Hypothalamus (tissue), 51 donors: ENCODE measurements around the gene ZFAND2A.
"Not testable (repeated sequence)": the region's sequence is repeated elsewhere in the genome, so short reads cannot be mapped to it uniquely, and the experiment has no call there.

ENCODE experiments used
- DNase-seq, 51 donors: peaks; one replicate each; lab custom pipeline; 2025; lab: John Stamatoyannopoulos, UW

Gene ZFAND2A

DNA sequence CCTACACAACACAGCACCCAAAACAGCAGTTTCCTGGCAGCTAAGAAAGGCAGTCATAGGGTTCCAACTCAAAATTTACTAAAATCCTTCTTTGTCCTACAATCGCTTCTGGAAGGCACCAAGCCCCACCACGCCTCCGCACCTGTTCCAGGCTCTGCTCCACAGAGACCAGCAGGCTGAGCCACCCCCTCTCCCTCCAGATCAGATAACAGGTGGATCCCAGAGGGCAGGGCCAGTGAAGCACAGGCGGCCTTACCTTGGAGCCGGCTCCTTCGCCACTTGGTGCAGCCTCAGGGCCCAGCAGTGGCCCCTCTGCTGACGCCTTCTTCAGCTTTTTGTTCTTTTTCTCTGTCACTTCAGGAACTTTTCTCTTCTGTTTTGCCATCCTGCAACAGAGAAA, 33.0 kb downstream of the ZFAND2A start:
- no peak for DNase-seq

DNA sequence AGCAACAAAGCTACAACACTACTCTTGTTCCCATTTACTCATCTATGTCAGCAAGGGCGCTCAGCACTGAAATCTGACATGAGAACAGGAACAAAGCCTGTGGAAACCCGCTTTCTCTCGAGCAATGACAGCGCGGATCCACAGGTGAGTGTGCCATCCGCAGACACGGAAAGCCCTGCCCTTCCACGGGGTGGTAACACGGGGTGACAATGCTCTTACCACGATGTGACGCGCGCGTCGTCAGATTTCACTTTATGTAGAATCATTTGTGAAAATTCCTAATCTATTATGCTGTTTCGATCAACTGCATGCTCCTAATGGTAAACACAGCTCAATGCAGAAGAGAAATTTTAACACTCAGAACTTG, 34.4 kb downstream of the ZFAND2A start:
- no peak for DNase-seq

DNA sequence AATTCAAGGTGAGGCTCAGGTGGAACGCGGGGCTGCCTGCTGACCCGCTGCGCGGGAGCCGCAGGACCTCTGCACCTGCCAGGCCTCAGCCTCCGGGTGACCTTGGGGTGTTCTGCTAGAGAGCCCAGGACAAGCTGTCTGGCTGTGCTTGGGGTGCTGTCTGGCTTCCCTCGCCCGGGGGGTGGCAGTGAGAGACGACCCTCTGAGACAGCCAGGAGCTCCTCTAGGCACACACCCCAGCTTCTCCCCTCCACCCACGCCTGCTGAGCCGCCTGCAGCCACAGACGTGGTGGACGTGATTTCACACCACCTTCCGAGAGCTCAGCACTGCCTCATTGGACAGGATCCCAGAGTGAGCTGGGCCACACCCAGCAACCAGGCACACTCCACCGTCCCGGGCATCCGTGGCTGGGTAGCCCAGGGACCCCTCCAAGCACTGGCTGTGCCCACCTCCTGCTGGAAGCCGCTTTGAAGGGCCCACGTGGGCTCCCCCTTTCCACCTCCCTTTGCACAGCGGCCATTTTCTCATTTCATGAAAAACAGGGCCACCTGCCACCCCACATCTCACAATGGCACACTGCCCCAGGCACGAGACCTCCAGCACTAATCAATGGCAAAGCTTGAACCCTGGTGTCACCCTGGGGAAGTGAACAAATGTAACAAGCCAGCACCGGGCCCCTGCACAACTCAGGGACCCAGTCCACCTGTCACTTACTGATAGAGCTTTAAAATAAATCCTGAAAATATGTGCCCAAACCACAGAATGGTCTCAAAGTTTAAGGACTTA, 35.0 kb downstream of the ZFAND2A start:
- peak in 2 of 51 donors; percentile 3 to 49 for DNase-seq

DNA sequence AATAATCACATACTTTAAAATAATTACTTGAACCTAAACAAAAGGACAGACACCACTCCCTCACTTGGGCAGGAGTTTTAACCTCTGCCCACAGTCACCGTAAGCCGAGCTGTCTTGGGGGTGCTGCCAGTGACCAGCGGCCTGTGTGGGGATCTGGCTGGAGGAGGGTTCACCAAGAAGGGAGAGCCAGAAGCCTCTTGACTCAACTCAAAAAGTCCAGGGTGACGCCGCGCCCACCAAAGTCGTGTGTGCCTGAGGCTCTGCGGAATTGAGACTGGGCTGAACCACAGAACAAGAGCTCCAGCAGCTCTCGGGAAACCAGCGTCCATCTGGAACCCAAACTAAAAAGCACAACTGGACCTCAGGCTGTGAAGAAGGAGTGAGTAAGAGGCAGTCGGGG, 35.8 kb downstream of the ZFAND2A start:
- DNase-seq, result peak in 2 of 51 donors; percentile 16 to 57

DNA sequence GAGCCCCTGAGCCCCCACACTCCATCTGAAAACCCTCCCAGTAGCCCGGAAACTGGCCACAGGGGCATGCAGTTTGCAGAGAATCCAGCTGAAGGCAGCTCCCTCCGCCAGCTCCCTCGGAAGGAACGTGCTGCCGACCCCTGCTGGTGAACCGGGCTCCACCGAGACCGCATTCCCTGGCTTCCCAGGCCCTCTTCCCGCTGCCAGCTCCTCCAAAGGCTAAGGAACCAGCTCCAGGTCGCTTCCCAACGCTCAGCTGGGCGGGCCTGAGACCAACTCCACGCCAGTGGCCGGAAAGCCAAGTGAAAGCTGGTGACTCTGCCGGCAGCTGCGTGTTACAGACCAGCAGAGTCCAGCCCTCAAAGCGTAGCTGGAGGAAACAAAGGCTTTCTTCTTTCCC, 36.3 kb downstream of the ZFAND2A start:
- peak in 46 of 51 donors; percentile 12 to 87 (median 68) for DNase-seq

DNA sequence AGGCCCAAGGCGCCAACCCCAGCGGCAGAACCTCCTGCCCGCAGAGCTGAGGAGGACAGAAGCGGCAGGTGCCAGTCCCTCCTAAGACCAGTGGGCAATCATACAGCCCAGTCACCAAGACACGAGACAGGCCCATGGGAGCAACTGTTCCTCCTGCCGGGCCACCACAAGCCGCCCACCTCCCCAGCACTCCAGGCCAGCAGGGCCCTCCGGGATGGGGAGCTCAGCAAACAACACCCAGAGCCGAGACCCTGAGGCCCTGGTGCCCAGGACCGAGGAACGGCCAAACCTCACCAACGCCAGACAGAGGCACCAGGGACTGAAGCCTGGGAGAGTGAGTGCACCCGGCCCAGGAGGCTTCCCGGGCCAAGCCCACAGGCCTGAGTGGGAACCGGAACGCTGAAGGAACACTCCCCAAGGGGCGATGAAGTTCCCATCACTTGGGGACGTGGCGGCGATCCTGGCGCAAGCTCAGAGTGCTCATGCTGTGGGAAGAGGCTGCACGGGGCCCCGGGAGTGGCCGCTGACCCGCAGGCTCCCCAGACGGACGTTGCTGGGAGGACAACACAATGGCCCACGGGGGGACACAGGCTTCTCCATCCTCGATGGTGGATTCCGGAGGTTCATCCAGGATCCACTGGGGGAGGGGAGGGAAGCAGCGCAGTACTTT, 37.0 kb downstream of the ZFAND2A start:
- no peak for DNase-seq

DNA sequence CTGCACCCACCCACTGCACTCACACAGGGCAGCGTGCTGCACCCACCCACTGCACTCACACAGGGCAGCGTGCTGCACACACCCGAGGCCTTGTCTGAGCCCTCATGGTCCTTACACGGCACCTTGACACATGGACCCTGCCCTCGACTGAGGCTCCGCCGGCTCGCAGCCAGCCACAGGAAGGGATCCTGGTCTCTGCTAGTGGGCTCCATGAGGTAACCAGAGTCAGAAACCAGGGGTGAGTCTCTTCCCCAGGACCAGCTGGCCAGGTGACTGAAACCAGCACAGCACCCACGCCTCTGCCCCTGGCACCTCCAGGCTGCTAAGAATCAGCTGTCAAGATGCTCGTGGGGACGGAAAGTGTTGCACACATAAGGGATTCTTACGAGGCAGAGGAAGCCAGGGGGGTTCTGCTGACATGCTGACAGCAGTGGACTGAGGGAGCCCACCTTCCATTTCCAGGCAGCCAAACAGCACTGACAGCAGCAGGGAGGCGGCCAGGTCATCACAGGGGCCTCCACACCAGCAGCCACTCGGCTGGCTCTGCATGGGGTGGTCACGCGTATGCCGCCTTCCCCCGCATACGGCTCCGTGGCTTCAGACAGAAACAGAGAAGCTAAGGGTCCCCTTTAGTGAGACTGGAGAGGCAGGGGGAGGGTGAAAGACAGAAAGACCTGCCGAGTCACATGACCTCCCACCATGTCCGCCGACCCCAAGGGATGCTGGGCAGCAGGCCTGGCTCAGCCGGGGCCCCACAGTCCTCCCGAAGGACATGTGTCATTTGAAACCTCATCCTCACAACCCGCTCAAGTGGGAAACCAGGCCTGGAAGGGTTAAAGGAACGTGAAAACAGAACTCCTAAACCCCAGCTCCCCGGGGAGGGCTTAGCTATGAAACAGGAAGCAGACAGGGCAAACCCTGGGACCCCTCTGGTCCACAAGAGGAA, 37.8 kb downstream of the ZFAND2A start:
- DNase-seq, result no peak

DNA sequence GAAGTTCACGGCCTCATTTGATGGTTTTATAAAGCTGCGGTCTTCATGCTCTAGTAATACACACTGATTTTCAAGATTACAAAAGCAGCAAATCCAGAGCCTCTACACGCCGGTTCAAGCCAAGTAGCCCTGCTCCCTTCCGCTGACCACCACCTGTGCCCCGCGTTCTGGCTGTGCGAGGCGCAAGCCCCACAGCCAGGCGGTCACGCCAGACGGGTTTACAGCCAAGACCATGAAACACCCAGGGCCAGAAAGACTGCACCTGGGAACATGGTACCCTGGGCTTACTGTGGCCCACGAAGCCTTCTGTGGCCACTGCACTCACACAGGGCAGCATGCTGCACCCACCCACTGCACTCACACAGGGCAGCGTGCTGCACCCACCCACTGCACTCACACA, 38.5 kb downstream of the ZFAND2A start:
- no peak for DNase-seq

DNA sequence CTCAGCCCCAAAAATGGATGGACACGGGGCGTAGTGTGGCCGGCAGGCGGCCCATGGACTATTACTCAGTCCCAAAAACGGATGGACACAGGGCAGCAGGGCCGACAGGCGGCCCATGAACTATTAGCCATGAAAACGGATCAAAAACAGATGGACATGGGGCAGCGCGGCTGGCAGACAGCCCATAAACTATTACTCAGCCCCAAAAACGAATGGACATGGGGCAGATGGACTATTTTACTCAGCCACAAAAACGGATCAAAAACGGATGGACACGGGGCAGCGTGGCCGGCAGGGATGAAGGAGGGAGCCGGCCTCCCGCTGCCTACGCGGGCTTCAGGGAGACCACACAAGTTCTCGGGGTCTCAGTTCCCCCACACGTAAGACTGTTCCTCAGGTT, 39.2 kb downstream of the ZFAND2A start:
- DNase-seq, result no peak

DNA sequence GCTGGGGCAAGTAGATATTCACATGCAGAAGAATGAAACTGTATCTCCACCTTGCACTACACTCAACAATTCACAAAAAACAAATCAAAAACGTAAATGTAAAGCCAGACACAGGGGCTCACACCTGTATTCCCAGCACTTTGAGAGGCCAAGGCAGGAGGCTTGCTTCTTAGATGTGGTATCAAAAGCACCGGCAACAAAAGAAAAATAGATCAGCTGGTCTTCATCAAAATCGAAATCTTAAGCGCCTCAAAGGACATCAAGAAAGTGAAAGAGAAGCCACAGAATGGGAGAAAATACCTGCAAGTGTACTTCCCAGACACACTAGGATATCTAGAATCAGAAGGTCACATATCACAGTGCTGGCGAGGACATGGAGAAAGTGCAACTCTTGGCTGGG, 40.8 kb downstream of the ZFAND2A start:
- no peak for DNase-seq

DNA sequence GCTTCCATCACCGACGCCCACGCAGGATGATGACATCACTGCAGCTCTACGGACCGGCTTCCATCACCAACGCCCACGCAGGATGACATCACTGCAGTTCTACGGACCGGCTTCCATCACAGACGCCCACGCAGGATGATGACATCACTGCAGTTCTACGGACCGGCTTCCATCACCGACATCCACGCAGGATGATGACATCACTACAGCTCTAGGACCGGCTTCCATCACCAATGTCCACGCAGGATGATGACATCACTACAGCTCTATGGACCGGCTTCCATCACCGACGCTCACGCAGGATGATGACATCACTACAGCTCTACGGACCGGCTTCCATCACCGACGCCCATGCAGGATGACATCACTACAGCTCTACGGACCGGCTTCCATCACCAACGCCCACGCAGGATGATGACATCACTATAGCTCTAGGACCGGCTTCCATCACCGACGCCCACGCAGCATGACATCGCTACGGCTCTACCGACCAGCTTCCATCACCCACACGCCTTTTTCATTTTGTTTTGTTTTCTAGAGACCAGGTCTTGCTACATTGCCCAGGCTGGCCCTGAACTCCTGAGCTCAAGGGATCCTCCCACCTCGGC, 42.6 kb downstream of the ZFAND2A start:
- DNase-seq, result no peak

DNA sequence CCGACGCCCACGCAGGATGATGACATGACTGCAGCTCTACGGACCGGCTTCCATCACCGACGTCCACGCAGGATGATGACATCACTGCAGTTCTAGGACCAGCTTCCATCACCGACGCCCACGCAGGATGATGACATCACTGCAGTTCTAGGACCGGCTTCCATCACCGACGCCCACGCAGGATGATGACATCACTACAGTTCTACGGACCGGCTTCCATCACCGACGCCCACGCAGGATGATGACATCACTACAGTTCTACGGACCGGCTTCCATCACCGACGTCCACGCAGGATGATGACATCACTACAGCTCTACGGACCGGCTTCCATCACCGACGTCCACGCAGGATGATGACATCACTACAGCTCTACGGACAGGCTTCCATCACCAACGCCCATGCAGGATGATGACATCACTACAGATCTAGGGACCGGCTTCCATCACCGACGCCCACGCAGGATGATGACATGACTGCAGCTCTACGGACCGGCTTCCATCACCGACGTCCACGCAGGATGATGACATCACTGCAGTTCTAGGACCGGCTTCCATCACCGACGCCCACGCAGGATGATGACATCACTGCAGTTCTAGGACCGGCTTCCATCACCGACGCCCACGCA, 43.5 kb downstream of the ZFAND2A start:
- not testable (repeated sequence) for DNase-seq

DNA sequence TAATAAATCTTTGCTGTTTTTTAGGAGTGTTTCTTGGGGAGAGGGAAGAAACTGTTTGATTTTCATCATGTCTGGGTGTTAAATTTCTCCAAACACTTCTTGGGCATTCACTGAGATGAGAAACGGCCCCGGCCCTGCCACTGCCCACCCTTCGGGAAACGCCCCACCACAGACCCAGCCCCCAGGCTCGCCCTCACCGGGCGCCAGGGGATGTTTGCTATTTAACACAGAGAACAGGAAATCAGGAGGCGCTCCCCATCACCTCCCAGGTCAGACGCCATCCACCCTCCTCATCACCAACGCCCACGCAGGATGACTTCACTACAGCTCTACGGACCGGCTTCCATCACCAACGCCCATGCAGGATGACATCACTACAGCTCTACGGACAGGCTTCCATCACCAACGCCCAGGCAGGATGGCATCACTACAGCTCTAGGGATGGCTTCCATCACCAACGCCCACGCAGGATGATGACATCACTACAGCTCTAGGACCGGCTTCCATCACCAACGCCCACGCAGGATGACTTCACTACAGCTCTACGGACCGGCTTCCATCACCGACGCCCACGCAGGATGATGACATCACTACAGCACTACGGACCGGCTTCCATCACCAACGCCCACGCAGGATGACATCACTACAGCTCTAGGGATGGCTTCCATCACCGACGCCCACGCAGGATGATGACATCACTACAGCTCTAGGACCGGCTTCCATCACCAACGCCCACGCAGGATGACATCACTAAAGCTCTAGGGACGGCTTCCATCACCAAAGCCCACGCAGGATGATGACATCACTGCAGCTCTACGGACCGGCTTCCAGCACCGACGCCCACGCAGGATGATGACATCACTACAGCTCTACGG, 44.6 kb downstream of the ZFAND2A start:
- DNase-seq, result not testable (repeated sequence)

DNA sequence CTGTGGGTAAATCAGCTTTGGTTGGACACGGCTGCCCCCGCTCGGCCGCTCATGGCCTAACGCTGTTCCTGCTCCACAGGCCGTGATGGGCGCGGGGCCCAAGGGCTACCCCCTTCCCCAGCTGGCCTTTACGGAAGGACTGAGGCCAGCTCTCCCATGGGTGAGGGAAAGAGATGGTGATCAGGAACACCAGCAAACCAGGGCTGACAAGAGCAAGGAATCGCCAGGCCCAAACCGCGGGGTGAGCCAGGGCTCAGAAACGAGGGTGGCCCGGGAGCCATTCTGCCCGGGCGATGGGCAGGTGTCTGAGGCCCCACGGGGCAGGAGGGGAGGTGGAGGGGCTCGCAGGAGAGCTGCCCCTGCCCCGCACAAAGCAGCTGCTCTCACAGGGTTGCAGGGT, 45.5 kb downstream of the ZFAND2A start:
- DNase-seq, result no peak

DNA sequence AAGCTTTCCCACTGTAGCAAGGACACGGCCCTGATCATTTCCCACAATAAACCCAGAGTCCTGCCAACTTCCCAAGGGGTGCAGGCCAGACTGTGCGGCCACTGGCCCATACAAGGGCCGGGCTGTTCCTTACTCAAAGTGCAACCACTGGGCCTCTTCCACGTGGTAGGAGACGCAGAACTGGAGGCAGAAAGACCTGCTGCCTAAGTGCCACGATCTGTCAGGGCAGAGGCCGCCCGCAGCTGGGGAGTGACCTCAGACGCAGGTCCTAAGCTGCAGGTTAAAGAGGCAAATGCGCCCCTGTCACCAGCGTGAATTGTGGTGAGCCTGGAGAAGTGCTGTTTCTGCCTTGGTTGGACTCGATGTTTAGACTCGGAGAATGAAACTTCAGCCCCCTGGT, 45.9 kb downstream of the ZFAND2A start:
- peak in 2 of 51 donors; percentile 17 to 28 for DNase-seq

DNA sequence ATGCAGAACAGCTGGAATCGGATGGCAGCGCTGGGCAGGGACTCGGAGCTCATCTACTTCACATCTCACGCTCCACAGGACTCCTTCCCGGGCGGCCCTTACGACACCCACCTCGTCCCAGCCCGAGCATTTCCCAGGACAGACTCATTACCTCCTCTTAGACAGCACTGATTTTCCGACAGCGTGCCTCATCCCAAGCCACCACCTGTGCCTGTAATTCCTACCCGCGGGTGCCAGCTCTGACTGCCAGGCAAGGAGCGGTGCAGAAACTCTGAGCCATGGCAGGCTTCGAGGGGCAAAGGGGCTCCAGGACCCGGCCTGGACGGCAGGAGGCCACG, 46.5 kb downstream of the ZFAND2A start:
- DNase-seq, result no peak

DNA sequence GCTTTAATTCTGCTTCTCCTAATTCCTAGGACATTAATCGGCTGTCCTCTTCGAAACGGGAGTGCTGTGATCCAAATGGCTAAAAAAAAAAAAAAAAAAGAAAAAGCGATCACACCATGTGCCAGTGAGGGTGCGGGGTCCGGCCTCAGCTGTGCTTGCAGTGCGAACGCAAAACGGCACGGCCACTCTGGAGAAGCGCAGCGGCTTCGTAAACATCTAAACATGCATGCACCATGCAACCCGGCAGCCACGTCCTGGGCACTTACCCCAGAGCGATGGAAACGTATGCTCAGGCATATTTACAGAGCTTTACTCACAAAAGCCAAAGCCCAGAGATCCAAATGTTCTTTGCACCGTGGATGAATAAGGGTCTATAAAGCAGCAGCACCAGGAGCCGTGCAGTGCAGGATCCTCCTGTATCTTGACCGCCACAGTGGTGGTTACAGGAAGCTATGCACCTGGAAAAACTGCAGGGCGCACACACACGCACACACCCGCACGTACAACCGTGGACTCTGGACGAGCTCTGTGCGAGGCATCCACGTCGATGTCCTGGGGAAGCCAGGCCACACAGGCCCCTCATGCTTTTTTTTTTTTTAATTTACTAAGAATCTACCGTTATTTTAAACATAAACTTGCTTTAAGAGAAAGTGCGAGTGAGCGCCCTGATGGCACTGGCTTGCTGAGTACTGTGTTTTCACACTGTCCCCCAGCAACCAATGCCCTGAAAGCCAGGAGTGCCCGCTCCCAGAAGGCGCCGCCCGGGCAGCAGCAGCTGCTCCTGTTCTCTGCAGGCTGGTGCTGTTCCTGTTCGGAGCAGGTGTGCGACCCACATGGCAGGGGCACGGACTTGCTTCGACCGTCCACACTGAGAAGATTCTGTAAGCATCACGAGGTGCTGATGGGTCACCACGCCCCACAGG, 47.1 kb downstream of the ZFAND2A start:
- DNase-seq, result no peak

DNA sequence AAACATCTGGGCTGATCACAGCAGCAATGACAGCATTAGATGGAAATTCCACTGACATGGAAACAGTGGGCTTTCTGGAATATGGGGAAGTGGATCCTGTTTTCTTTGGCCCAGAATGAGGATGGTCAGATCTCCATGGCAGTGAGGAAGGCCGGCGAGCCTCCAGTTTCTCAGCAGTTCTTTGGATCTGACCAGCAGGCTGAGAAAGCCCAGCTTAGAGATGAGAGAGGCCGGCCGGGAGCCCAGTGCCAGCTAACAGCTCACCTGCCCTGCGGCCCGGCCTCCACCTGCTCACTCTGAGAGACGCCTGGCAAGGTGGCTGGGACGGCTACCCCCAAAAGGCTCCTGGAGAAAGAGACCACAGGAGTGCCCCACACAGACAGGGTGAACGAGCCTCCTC, 47.9 kb downstream of the ZFAND2A start:
- no peak for DNase-seq
